Stimulated activated CD8-positive, alpha-beta memory T cell treated with anti-CD3 and anti-CD28 coated beads, Interleukin-4, amount 100 ng/mL, for 1 hour (primary cell): ENCODE measurements around the gene ALAS2.
"Not testable (repeated sequence)": the region's sequence is repeated elsewhere in the genome, so short reads cannot be mapped to it uniquely, and the experiment has no call there.

Experiments
- DNase-seq, 2 donors: peaks; one replicate each; pipeline ENCODE4 v3.0.0-alpha.2; 2020; ENCODE audit warnings: low read depth in 2 of 2, low spot score in 1 of 2

Gene ALAS2, protein sequence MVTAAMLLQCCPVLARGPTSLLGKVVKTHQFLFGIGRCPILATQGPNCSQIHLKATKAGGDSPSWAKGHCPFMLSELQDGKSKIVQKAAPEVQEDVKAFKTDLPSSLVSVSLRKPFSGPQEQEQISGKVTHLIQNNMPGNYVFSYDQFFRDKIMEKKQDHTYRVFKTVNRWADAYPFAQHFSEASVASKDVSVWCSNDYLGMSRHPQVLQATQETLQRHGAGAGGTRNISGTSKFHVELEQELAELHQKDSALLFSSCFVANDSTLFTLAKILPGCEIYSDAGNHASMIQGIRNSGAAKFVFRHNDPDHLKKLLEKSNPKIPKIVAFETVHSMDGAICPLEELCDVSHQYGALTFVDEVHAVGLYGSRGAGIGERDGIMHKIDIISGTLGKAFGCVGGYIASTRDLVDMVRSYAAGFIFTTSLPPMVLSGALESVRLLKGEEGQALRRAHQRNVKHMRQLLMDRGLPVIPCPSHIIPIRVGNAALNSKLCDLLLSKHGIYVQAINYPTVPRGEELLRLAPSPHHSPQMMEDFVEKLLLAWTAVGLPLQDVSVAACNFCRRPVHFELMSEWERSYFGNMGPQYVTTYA

DNA sequence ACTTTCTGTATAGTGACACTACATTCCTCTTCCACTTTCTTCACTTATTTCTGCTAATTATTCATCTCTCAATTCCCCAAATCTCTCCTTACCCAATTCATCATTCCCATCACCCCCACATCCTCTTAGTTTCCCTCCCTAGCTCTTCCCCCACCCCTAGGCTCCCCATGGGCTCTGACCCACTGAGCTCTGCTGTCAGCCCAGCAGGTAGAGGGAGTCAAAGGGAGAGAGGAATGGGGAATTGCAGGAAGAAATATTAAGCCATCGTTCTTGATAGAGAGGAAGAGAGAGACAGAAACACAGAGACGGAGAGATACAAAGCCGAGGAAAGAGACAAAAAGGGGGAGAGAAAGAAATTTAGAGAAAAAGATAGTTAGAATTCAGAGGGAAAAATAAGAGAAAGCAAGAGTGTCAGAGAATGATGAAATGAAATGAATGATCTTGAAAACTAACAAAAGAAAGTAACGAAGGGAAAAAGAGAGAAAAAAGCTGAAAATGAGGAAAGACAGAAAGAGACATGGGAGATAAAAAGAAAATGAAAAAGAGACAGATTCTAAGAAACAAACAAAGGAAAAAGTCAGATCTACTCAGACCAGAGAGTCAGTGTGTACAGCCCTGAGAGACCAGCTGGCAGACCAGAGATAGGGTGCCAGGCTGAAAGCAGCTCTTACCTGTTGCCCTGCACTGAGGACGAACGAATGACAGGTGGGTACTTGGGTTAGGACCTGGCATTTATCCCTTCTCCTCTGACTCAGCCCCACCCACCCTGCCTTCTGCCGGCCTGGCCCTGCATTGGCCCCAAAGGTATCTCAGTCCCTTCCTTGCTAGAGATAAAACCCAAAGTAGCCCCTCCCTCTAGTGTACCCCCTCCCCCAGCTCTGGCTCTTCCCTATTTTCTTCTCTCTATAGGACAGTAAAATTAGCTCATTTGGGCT, at the start of gene ALAS2:
TSS of gene ALAS2 (minus strand) at position 707 of the 935 bp plus-strand sequence. CDS start 4,977 bp downstream, outside the sequence.
- no peak for DNase-seq

DNA sequence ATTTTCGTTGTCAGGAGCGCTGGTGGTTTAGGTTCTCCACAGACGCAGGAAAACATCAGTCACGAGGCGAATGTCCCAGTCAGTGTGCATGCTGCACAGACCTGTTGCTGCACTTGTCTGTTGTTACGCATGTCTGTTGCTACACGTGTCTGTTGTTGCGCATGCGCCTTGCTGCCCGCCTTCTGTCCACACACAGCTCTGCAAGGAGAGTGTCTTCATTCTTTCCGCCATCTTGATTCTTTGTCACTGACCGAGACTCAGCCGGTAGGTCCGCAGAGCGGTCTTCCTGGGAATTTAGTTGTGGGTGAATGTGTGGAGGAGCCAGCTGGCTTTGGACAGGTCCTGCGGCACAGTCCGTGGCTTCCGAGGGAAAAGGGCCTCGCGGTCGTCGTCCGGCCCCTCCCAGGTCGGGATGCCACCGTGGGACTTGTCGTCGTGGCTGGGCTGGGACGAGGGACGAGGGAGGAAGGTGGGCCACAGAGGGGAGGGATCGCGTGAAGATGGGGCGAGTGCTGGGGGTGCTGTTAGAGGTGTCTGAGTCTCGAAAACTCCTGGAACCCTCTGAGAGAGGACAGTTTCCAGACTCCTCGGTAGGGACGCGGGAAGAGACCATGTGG, 44.2 kb upstream of the ALAS2 start, which contains the start of gene PAGE2B:
TSS of gene PAGE2B (plus strand) at position 180 of the 617 bp plus-strand sequence. CDS start 1,012 bp downstream, outside the sequence.
- no peak for DNase-seq

DNA sequence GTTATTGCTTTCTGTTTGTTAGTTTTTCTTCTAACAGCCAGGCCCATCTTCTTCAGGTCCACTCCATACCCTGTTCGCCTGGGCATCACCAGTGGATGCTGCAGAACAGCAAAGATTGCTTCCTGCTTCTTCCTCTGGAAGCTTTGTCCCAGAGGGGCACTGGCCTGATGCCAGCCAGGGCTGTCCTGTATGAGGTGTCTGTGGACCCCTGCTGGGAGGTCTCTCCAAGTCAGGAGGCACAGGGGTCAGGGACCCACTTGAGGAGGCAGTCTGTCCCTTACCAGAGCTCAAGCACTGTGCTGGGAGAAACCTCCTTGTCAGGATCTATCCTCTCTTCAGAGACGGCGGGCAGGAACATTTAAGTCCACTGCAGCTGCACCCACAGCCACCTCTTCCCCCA, 41.5 kb upstream of the ALAS2 start:
- no peak for DNase-seq

DNA sequence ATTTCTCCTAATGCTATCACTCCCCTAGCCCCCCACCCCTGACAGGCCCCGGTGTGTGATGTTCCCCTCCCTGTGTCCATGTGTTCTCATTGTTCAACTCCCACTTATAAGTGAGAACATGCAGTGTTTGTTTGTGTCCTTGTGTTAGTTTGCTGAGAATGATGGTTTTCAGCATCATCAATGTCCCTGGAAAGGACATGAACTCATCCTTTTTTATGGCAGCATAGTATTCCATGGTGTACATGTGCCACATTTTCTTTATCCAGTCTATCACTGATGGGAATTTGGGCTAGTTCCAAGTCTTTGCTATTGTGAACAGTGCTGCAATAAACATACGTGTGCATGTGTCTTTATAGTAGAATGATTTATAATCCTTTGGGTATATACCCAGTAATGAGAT, 36.4 kb upstream of the ALAS2 start:
- DNase-seq = not testable (repeated sequence)

DNA sequence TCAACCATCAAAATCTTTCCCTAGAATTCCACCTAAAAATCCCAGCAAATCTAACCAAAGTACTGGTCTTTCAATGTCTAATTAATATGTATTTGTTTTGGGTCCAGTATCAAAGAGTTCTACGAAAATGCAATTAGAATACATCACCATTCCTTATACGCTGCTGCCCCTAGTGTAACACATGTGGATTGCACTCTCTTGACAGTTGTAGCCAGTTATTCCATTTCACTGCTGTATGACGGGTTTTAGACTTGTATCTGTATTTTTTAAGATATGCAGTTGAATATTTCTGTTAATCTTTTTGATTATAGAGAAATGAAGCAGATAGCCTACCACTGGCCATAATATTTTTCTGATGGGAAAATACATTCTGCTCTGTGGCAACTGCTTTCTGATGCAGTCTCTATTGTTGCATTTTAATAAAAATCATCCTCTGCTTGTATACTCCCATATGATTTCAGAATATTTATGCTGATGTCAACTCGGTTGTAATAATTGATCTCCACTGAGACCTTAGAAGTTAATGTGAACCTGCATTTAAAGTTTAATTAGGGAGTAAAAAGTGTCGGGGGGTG, 27.0 kb upstream of the ALAS2 start:
- no peak for DNase-seq

DNA sequence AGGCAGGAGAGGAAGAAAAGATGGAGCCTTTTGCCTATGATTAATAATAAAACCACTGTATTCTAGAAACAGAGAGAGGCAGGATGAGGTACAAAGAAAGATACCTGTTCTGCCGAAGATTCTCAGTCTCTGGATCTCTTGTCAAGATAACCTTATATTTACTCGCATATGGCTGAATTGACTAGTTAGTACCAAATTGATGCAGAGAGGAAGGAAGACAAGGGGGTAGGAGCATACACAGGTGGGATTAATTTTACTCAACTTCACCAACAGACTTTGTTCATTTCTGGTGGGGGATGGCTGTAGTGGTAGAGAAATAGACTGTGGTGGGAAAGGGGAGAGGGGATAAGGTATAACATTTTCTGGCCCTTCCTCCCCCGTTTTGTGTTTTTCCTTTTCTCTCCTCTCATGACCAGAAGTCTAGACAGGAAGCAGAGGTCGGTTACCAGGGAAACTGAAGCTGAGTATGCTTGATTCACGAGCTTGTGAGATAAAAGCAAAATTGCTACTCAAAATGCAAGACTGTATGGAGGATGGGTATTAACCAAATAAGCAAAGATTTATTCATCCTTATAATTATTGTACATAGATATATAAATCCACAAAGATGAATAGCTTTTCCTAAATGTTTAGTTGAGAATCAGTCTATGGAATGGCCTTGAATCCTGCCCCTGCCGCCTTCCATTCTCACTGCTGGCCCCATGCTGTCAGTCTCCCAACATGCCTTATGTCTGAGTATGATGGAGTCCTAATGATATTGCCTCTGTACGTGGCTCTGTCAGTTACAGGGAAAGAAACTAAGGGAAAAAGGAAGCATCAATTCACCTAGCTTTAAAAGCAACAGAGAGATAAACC, 26.3 kb upstream of the ALAS2 start:
- no peak for DNase-seq

DNA sequence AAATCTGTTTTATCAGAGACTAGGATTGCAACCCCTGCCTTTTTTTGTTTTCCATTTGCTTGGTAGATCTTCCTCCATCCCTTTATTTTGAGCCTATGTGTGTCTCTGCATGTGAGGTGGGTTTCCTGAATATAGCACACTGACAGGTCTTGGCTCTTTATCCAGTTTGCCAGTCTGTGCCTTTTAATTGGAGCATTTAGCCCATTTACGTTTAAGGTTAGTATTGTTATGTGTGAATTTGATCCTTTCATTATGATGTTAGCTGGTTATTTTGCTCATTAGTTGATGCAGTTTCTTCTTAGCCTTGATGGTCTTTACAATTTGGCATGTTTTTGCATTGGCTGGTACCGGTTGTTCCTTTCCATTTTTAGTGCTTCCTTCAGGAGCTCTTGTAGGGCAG, 19.8 kb upstream of the ALAS2 start:
- DNase-seq = not testable (repeated sequence)

DNA sequence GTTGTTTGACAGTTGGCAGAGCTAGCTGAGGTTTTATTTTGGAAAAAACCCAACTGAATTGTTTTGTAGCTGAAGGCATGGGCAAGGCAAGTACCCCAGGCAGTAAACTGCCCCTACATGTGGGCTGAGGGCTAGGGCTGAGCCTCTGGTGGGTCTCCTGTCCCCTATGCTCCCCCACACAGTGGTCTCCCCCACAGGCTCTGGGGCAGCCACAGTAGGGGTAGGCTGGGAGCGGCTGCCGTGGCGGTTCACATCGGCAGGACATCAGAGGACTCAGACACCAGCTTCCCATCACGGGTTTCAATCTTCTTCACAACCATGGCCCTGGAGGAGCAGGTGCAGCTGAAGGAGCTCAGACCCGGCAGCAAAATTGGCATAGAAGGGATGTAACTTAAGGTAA, 10.7 kb upstream of the ALAS2 start:
- no peak for DNase-seq

DNA sequence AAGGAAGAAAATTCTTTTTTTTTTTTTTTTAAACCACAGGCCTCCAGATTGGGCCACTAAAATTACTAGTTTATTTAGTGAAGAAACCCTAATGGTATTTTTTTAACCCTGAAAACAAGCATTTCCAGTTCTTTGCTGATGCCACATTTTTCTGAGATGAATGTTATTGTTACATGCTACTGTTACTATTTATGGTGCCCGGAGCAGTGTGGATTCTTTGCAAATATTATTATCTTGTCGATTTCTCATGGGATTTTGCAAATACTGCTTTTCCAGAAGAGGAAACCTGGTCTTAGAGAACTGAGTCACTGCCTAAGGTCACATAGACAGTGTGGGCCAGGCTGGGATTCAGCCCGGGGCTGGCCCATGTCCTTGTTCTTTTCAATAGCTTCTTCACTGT, 8.7 kb upstream of the ALAS2 start:
- DNase-seq = no peak

DNA sequence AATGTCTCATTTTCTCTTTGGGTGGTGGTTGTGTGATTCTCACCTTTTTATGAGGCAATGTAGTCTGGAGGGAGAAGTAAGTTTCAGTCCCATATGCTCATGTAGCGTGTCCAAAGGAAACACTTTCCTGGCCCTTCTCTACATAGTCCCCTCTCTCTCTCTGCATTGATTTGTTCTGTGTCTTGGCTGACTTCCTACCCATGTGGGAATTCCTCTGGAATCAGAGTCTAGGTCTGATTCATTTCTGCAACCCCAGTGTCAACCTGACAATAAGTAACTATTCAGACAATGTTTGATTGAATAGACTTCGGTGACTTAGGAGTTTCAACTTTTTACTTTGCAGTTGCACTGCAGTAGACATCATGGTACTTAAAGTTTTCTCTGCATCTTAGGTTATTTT, 2.7 kb upstream of the ALAS2 start:
- DNase-seq = no peak

DNA sequence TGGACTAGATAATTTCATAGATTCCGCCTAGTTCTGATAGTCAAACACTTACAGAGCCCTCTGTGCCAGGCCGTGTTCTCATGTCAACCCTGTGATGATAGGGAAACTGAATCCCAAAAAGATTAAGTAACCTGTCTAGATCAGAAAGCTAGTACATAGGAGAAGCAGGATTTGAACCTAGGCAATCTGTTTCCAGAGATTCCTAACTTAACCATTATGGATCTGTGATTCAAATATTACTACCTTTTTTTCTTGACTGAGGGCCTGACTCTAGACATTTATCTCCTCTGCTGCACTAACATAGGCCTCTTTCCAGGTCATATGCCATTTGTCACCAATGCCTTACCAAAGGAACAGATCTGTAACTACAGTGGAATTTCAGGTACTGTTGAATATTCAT, 1.5 kb downstream of the ALAS2 start:
- no peak for DNase-seq

DNA sequence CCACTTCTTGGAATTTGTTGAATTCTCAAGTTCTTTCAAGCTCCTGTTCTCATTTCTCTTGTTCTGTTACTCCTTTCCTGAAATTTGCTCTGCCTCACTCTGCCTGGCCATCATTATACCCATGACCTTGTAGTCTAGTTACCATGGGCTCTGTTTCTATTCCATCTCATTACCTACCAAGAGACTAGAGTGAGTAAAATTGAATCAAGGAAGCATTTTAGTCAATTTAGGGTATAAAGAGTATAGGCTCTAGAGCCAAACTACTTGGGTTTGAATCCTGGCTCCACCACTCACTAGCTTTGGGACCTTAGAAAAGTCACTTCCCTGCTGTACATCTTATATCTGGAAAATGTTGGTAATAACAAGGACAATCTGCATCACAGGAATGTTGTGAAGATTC, 2.2 kb downstream of the ALAS2 start:
- DNase-seq = no peak

DNA sequence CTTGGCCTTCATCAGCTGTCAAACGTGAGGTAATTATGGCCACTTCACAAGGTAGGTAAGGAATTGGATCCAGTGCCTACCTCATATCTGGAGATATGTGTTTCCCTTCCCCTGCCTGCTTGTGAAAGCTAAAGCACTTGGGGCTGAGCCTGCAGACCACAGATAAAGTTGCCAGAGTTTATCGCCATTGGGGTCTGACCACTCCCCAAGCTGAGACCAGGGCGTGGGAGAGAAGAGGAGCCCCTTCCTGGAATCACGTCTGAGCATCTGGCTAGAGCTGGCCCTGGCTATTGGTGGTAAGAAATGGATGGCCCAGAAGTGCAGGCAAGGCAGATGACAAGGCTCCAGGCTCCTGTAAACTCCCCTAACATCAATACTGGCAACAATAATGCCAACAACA, 2.7 kb downstream of the ALAS2 start:
- no peak for DNase-seq

DNA sequence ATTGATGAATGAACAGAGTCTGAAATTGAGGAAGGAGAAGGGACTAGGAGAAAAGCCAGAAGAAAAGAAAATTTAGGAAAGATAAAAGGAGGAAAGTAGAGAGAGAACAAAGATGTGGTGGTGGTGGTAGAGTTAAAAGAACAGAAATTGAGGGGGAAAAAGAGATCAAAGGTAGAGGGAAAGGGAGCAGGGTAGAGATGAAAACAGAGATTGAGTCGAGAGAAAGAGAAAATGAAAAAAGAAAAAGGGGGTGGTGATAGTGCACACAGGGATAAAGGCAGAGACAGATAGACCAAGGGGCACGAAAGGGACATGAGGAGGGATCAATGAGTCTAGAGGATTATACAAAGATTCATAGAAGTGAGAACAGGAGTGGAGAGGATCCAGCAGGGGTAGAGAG, 3.9 kb downstream of the ALAS2 start:
- no peak for DNase-seq

DNA sequence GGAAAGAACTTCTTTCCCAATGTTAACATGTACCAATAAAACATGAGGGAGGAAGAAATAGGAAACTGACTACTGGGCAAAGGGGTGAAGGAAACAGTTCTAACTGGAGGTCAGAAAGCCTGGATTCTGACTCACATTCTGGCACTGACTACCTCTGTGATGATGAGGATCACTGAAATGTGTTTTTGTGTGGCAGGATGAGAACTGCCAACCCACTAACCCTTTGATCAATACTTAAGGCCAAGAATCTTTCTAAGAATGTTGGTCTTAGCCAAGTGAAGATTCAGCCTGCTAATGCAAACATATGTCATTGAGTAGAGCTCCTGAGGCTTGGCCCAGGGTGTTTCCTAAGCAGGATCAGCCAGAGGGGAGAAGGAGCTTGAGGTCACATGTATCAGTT, 4.6 kb downstream of the ALAS2 start:
- no peak for DNase-seq

DNA sequence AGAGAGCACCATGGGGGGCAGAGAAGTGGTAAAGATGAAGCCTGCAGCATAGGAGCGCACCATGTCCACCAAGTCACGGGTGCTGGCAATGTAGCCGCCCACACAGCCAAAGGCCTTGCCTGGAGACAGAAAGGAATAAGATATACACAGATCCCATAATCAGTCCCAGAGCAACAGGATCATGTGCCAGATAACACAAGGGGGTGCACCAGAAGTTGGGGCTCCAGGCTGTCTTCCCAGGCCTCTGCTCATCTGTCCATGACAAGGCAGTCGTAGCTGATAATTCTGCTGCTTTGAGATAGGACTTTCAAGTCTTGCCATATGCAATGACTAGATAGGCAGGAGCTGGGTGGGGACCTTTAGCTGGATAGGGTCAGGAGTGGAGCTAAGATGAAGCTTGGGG, 15.9 kb downstream of the ALAS2 start:
- no peak for DNase-seq

DNA sequence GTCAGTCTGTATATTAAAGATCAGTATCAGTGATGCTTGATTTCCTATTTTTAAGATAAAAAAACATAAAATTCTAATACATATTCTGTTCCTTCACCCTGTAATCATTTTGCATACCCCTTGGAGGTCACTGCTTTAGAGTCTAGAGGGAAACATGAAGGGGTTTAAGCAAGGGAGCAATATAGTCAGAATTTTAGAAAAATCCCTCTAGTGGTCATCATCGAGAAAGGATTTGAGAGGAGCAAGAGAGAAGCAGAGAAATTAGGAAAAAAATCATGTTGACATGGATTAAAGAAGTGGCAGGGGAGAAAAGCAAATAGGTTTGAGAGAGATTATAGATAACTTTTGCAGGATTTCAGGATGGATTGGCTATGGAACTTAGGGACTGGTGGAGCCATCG, 19.5 kb downstream of the ALAS2 start:
- no peak for DNase-seq

DNA sequence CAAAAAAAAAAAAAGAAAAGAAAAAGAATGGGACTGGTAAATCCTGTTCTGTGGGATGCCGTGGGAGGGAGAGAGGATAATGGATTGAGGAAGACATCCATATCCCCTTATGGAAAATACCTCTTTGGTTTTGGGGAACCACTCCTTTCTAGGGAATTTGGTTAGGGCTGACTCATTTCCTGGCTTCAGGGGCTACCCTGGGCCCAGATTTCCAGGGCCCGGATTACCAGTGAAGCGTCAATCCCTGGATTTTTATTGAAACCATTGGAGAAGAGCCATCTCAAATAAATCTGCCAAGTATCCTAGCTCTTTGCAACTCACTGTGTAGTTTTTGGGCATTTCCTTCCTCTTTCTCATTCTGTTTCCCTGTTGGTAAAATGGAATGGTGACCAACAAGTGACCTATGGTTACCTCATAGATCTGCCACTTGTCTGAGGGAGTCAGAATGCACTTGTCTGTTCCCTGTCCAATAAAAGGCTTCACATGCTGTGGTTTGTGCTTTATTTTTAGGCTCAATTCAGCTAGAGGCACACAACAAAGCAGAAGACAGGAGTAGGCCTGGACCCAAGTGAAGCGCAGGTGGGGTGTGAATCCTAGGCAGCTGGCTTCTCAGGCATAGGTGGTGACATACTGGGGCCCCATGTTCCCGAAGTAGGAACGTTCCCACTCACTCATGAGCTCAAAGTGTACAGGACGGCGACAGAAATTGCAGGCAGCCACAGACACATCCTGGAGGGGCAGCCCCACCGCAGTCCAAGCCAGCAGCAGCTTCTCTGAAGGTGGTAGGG, 22.0 kb downstream of the ALAS2 start:
- no peak for DNase-seq

DNA sequence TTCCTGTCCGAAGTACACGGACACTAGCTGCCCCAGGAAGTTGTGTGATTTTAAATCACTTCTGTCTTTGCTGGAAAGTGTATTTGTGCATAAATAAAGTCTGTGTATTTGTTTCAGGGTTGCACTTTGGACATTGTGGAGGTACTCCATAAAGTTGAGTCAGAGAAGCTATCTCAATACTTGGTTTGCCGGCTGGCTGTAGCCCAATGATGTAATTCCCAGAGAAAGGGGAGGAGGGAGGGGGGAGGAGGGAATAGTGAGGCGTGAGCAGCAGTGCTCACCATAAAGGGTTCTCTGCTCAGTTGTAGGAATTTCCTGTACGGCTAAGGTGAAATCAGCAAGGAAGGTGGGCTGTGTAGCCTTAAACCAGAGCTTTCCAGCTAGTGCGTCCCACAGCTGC, 23.1 kb downstream of the ALAS2 start:
- no peak for DNase-seq
